ENCODE results near the gene TMEM117.
"Not testable (repeated sequence)": the region's sequence is repeated elsewhere in the genome, so short reads cannot be mapped to it uniquely, and the experiment has no call there.

Gene TMEM117

GRCh38 chr12:43968736-43969135 is 132.9 kb downstream of the TMEM117 start:
- DNase-seq: no peak

- no peak for DNase-seq
These were observed 134.0 kb downstream of the TMEM117 start for GRCh38 chr12:43969882-43970281.

- no peak for DNase-seq
These were observed 137.5 kb downstream of the TMEM117 start for GRCh38 chr12:43973385-43973784.

DNA sequence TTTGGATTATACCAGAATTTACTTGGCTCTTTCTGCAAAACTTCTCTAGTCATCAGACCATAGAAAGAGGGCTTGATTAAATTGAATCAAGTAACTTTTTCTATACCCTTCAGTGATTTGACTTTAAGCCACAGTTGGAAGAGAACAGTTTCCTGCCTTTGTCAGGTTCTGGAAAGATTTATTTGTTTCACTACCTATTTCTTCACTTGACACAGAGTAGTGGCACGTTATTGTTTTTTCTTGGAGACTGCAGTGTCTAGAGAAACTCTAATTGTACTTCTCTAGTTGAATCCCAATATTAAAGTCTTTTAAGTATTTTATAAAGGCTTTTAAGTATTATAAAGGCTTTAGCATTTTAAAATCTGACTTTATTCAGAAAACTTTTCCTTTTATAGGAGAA is 138.1 kb downstream of the TMEM117 start:
- no peak for DNase-seq

DNA sequence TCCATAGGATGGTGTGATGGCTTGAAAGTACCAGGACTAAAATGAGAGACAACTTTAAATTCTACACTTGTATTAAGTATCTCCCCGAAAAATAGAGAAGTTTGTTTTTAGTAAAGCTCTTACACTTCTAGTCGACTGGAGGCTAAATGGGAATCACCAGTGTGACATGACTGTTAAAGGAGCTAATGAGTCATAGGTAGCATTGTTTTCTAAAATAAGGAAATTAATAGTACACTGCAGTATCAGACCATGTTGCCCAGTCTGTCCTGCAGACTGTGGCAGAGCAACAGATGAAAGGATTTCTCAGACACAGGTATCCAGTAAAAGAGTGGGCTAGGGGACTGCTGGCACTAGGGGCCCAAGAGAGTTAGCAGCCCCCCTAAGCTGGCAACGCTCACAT is 140.1 kb downstream of the TMEM117 start:
- no peak for DNase-seq

- no peak for DNase-seq
These were observed 142.7 kb downstream of the TMEM117 start for GRCh38 chr12:43978556-43978955.

GRCh38 chr12:43979450-43979849 is 143.6 kb downstream of the TMEM117 start:
- DNase-seq: no peak

DNA sequence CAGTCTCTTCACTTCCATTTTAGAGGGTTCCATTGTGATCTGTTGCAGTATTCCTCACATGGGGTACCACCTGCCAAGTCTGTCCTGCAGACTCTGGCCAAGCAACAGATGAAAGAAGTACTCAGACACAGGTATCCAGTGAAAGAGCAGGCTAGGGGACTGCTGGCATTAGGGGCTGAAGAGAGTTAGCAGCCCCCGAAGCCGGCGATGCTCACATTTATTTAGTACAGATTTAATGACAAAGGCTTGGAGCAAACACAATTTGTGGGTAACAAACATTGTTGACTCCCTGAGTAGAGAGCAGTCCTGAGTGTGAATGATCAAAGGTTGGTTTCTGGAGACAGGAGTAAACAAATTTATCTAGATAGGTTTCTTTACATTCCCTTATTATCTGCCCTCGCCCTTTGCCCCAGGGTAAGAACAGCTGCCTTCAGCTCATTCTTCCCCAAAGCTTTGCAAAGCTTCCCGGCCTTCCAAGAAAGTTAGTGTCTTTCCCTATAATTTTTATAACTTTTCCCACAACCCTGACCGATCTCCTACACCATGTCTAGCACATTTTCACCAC is 144.8 kb downstream of the TMEM117 start:
- DNase-seq: no peak

DNA sequence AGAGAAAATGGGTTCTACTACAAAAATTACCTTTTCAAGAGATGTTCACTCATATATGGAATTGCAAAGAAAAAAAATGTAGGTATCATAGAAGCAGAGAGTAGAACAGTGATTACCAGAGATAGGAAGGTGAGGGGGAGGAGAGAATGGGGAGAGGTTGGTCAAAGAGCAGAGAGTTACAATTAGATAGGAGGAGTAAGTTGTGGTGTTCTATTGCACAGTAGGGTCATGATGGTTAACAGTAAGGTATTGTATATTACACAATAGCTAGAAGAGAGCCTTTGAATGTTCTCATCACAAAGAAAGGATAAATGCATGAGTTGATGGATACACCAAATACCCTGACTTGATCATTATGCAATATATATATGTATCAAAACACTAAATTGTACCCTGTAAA is 145.8 kb downstream of the TMEM117 start:
- no peak for DNase-seq

- DNase-seq: no peak
These were observed 146.7 kb downstream of the TMEM117 start for GRCh38 chr12:43982544-43982943.

- no peak for DNase-seq
These were observed 153.1 kb downstream of the TMEM117 start for GRCh38 chr12:43988838-43989560.

GRCh38 chr12:43992856-43993255 is 157.0 kb downstream of the TMEM117 start:
- no peak for DNase-seq

DNA sequence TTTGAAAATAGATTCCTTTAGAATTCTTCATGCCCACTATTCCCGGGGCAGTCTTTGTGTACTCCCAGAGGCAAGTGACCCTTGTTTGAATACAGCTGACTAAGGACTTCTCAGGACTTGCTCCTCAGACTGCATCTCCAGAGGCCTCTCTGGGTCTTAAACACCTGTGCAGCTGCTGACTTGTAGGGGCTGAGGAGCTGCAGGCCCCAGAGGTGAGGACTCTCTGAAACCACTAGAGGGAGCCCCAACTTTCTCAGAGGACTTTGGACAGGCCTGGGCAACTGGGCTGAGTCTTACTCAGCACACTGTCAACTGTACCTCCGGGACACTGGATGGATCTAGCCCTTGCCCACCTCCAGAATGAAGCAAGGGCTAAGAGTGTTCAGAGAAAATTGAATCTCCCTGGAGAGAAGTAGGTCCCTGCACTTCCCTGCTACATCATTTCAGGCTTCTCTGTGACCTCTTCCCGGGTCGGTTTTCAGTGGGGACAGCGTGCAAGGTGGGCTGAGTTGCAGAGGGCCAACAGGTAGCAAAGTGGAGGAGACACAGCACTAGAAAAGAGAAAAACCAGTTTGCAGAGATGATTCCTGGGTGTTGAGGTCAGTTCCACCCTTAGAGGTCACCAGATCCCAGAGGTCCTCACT is 164.6 kb downstream of the TMEM117 start:
- peak; percentile 15 for DNase-seq

DNA sequence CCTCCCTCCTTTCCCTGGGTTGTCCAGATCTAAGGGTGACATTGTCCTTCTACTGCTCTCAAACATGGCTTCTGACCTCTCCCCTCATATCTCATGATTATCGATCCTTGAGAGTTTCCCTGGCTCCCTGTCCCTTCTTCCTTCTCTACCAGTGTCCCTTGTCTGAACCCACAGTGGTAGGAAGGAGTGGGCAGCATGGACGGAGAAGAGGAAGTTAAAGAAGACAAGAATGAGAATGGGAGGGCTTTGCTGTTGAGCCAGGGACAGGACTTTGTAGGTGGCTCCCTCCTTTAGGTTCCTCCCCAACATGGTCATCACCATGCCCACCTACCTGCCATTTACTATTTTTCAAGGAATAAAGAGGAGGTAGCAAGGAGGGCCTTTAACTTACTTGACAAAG is 166.7 kb downstream of the TMEM117 start:
- no peak for DNase-seq

- no peak for DNase-seq
These were observed 167.8 kb downstream of the TMEM117 start for GRCh38 chr12:44003721-44004120.

GRCh38 chr12:44015333-44015941 is 179.6 kb downstream of the TMEM117 start:
- no peak for DNase-seq

DNA sequence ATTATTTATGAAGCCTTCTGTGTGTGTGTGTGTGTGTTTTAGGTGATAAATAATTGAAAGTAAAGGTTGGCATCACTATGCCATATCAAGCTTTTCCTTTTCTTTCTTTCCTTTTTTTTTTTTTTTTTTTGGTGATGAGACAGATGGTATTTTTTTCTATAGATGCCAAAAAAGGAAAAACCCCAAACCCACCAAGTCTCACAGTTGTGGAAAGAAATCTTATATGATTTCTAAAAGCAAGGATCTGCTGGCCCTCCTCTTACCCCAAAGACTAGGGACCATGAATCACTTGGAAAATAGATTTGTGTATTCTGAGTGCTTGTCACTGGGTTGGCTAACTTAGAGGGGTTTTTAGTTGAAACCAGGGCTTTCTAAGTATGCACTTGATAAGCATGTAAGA is 181.3 kb downstream of the TMEM117 start:
- DNase-seq: no peak

DNA sequence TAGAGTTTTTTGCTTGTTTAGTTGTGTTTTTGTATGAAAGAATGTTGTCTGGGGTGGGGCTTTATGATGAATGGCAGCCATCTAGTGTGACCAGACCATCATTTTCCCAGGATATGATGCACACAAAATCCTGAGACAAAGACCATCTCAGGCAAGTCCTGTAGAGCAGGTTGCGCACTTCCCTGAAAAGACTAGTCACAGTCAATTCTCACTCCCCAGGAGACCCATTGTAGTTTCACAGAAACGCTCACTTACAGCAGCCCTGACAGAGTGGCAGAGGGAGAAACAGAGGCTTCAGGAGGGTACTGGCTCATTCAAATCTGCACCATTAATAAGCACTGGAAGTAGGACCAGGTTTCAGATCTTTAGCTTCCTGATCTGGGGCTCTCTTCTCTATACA is 183.2 kb downstream of the TMEM117 start:
- DNase-seq: no peak

DNA sequence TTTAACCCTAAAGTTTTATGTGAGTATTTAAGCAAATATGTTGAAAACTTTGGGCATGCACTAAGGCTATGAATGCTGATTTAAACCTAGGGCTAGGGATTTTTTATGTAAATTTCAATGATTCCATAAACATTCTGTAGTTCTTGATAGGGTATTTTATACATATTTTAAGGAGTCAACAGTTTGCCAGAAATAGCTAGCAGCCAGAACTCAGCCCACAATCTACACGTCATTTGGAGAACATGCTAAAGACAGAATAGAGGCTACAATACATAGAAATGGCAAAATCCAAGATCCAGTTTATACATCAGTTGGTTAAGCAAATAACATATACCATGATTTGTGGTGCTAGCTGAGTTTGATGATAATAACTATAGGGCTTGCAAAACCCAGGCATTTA is 184.7 kb downstream of the TMEM117 start:
- no peak for DNase-seq

DNA sequence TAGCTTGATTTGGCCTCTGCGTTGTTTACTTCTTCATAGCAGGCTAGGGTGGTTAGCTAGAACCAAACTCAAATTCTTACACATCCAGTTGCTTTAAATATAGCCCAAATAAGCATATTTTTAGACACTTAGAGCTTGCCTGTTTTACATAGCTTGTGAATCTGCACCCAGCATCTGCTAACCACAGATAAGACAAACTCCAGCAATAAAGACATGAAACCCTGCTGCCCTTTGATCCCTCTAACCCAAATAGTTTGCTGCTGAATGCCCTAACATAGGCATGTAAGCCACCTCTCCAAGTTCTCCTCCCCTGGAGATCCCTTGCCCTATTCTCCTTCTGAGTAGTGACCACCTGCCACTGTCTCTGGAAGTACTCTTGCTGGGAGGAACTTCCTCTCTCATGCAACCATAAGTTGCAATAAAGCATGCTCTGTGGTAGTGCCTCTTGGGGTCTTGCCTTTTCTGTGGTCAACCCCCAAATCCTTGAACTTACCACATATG is 185.6 kb downstream of the TMEM117 start:
- DNase-seq: no peak

- DNase-seq: no peak
These were observed 189.6 kb downstream of the TMEM117 start for GRCh38 chr12:44025499-44025898.

DNA sequence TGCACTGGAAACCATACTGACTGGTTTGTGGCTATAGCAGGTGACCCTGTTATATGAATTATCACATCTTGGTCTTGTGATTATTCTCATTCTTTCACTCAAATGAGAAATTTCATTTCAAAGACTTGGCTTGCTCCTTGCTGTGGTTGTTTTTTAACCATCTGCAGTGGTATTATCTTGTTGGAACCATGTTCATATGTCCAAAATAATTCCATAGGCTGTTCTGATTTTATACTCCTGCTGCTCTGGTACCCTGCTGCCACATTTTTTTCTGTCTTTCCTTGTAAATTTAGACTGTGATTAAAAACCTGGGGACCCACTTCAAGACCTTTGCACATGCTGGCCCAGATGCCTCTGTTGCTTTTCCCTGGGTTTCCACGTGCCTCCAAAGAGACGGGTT is 190.2 kb downstream of the TMEM117 start:
- no peak for DNase-seq

- not testable (repeated sequence) for DNase-seq
These were observed 191.0 kb downstream of the TMEM117 start for GRCh38 chr12:44026926-44027325.

DNA sequence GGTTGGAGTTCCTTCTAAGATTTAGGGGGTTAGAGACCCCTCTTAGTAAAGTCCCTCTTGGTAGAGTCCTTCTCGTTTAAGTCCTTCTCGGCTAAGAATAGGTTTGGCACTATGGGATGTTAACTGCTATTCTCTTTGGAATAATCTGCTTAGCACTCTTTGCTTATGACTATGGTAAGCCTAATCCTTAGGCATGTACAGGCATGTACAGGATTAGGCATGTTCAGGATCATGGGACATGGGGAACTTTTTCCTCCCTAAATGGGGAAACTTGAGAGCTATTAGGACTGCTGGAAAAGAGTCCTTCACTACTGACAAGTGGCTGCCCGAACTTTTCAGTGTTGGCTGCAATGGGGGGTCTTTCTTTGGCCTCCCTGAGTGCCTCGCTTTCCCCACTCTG is 193.3 kb downstream of the TMEM117 start:
- no peak for DNase-seq

Data from CD4-positive, alpha-beta T cell treated with Interleukin-17A for 4 hours (primary cell).